Stimulated activated CD8-positive, alpha-beta memory T cell treated with anti-CD3 and anti-CD28 coated beads, Interleukin-7, amount 100 ng/mL, for 48 hours (primary cell): ENCODE measurements around the gene CLEC5A.
"Not testable (repeated sequence)": the region's sequence is repeated elsewhere in the genome, so short reads cannot be mapped to it uniquely, and the experiment has no call there.

Experiments used
- DNase-seq, 2 donors: peaks; one replicate each; pipeline ENCODE4 v3.0.0-alpha.2; 2020; ENCODE audit warnings: low read depth in 1 of 2; ENCODE audit errors: extremely low read depth in 1 of 2

The CLEC5A gene

GRCh38 chr7:141946796-141947195, at the start of gene CLEC5A:
Gene CLEC5A, minus strand, starts transcription at chr7:141946974. Its CDS starts 682 bp downstream, at chr7:141946292.
- DNase-seq = no peak

GRCh38 chr7:141993354-141993753, 46.6 kb upstream of the CLEC5A start:
- DNase-seq = no peak

- no peak for DNase-seq
Observed at GRCh38 chr7:141992688-141993087, 45.9 kb upstream of the CLEC5A start.

- DNase-seq = no peak
Observed at GRCh38 chr7:141992156-141992555, 45.4 kb upstream of the CLEC5A start.

GRCh38 chr7:141991140-141991539, 44.4 kb upstream of the CLEC5A start:
- DNase-seq = no peak

GRCh38 chr7:141990011-141990725, 43.4 kb upstream of the CLEC5A start:
- DNase-seq = no peak

GRCh38 chr7:141987803-141988202, 41.0 kb upstream of the CLEC5A start:
- DNase-seq = not testable (repeated sequence)

- DNase-seq = no peak
Observed at GRCh38 chr7:141986923-141987322, 40.1 kb upstream of the CLEC5A start.

GRCh38 chr7:141985926-141986325, 39.2 kb upstream of the CLEC5A start:
- not testable (repeated sequence) for DNase-seq

- DNase-seq = no peak
Observed at GRCh38 chr7:141979568-141979967, 32.8 kb upstream of the CLEC5A start.

- DNase-seq = no peak
Observed at GRCh38 chr7:141978351-141978750, 31.6 kb upstream of the CLEC5A start.

GRCh38 chr7:141976524-141977245, 29.9 kb upstream of the CLEC5A start:
- DNase-seq = no peak

- peak; percentile 43 for DNase-seq
Observed at GRCh38 chr7:141975806-141976523, 29.2 kb upstream of the CLEC5A start.

- DNase-seq = no peak
Observed at GRCh38 chr7:141974831-141975230, 28.1 kb upstream of the CLEC5A start.

- no peak for DNase-seq
Observed at GRCh38 chr7:141973673-141974072, 26.9 kb upstream of the CLEC5A start, which contains the start of gene TAS2R38. Gene TAS2R38, minus strand, starts transcription at chr7:141973773. Its CDS starts 84 bp downstream, at chr7:141973689.

GRCh38 chr7:141960687-141961422, 14.1 kb upstream of the CLEC5A start:
- no peak for DNase-seq

- no peak for DNase-seq
Observed at GRCh38 chr7:141956084-141956483, 9.3 kb upstream of the CLEC5A start.

GRCh38 chr7:141954334-141954733, 7.6 kb upstream of the CLEC5A start:
- DNase-seq = no peak

GRCh38 chr7:141952461-141952860, 5.7 kb upstream of the CLEC5A start:
- DNase-seq = no peak

GRCh38 chr7:141950806-141951205, 4.0 kb upstream of the CLEC5A start:
- no peak for DNase-seq

- no peak for DNase-seq
Observed at GRCh38 chr7:141949911-141950310, 3.1 kb upstream of the CLEC5A start.
